Measurements from ENCODE around the gene FAM167B. TPM values are rescaled to one million over a fixed set of nuclear protein-coding genes. Genes with fewer than 3 reads are reported as not detected.
A peak's percentile ranks its signal among the peaks of the same experiment; 100 is the strongest.

Gene FAM167B
- total RNA-seq, 5 donors from 2014 or later (not counting 1 experiment from before 2014, with no cell fraction given), result 0.65 to 1.0 (median 0.95) TPM

DNA sequence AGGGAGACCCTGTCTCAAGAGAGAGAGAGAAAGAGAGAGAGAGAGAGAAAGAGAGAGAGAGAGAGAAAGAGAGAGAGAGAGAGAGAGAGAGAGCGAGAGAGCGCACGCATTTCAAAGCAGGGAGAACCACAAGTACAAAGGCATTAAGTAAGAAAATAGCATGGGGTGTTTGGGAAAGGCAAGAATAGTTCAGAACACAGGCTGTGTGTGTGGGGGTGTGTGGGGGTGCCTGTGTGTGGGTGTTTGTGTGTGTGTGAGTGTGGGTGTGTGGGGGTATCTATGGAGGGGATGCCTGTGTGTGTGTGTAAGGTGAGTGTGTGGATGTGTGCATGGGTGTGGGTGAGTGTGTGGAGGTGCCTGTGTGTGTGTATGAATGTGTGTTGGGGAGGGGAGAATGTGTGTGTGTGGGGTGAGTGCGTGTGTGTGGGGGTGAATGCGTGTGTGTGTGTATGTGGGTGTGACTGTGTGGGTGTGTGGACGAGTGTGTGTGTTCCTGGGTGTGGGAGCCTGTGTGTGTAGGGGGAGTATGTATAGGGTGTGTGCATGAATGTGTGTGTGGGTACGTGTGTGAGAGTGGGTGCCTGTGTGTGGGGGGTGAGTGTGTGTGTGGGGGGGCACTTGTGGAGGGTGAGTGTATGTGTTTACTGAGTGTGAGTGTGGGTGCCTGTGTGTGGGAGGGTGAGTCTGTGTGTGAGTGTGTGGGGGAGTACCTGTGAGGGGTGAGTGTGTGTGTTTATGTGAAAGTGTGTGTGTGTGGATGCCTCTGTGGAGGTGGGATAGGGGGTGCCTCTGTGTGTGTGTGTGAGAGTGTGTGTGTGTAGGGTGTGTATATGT lies 25.8 kb downstream of the FAM167B start:
- Histone ChIP-seq H3K27me3 (replicated peaks in 1 of 2; ENCODE audit: control insufficient read depth in 2 of 2, extremely low read depth in 1 of 2, insufficient read depth in 2 of 2, low read length in 1 of 2) (no peaks in the 10 kb centered on the region), H3K36me3 (ENCODE audit: control insufficient read depth in 2 of 2, extremely low read depth in 1 of 2, insufficient read depth in 1 of 2, low read length in 1 of 2) (peaks cover 11 to 56% of the 10 kb centered on the region in 2 donors), H3K4me1 (ENCODE audit: control insufficient read depth in 1 of 2, extremely low read depth in 1 of 2, insufficient read depth in 2 of 2, low read length in 2 of 2) (peaks cover 31 to 88% of the 10 kb centered on the region in 2 experiments), H3K9me3 (no peaks in the 10 kb centered on the region), H3K4me3 (ENCODE audit: control insufficient read depth in 1 of 2, extremely low read depth in 1 of 2, low read length in 1 of 2) (peak overlapping the region; percentile 30 to 39), H3K27ac (ENCODE audit: low read length) (peak overlapping the region; percentile 75)
- H3K27me3 Mint-ChIP-seq, result no peaks in the 10 kb centered on the region
- peak; percentile 4 to 8 (median 5) for ATAC-seq (replicated peaks in 1 of 4)
- peaks cover 32% of the 10 kb centered on the region for H3K36me3 Mint-ChIP-seq
- DNase-seq, result peak in 8 of 35 experiments; percentile 25 to 55 (median 32)
- peak overlapping the region; percentile 69 to 80 (median 79) for H3K4me3 Mint-ChIP-seq
- POLR2A ChIA-PET, result interaction anchor here in 1 of 2 donors (0.5 to 0.7 kb wide), 2 partner anchors 39 to 117 kb away, joined by 5 read pairs; no protein-coding TSS in a partner anchor
- peaks cover 62 to 70% (median 62%) of the 10 kb centered on the region in 3 donors for H3K4me1 Mint-ChIP-seq
- CTCF ChIA-PET, result no interaction called here
- WGBS (ENCODE audit: insufficient coverage), result 6% methylated on average over 7 of the region's 7 CpGs
- peak overlapping the region; percentile 95 to 98 for H3K27ac Mint-ChIP-seq
- no peaks in the 10 kb centered on the region for H3K9me3 Mint-ChIP-seq

DNA sequence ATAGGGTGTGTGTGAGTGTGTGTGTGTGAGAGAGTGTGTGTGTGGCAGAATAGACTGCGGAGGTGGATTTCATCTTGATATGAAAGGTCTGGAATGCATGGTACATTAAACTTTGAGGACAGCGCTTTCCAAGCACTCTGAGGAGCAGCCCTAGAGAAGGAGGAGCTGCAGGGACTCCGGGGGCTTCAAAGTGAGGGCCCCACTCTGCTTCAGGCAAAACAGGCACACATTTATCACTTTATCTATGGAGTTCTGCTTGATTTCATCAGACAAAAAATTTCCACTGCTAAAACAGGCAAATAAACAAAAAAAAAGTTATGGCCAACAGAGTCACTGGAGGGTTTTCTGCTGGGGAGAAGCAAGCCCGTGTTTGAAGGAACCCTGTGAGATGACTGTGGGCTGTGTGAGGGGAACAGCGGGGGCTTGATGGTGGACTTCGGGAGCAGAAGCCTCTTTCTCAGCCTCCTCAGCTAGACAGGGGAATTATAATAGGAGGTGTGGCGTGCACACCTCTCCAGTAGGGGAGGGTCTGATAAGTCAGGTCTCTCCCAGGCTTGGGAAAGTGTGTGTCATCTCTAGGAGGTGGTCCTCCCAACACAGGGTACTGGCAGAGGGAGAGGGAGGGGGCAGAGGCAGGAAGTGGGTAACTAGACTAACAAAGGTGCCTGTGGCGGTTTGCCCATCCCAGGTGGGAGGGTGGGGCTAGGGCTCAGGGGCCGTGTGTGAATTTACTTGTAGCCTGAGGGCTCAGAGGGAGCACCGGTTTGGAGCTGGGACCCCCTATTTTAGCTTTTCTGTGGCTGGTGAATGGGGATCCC lies 26.6 kb downstream of the FAM167B start:
- Histone ChIP-seq H3K4me3 (ENCODE audit: control insufficient read depth in 1 of 2, extremely low read depth in 1 of 2, low read length in 1 of 2) (peak overlapping the region; percentile 30 to 61), H3K27ac (ENCODE audit: low read length) (peak overlapping the region; percentile 75), H3K36me3 (ENCODE audit: control insufficient read depth in 2 of 2, extremely low read depth in 1 of 2, insufficient read depth in 1 of 2, low read length in 1 of 2) (peaks cover 14 to 61% of the 10 kb centered on the region in 2 donors), H3K27me3 (replicated peaks in 1 of 2; ENCODE audit: control insufficient read depth in 2 of 2, extremely low read depth in 1 of 2, insufficient read depth in 2 of 2, low read length in 1 of 2) (no peaks in the 10 kb centered on the region), H3K4me1 (ENCODE audit: control insufficient read depth in 1 of 2, extremely low read depth in 1 of 2, insufficient read depth in 2 of 2, low read length in 2 of 2) (peaks cover 31 to 82% of the 10 kb centered on the region in 2 experiments), H3K9me3 (no peaks in the 10 kb centered on the region)
- peak; percentile 71 to 90 (median 83) for DNase-seq
- H3K4me3 Mint-ChIP-seq, result peak overlapping the region; percentile 69 to 80 (median 79)
- WGBS (ENCODE audit: insufficient coverage), result 17% methylated on average over 3 of the region's 10 CpGs
- no peaks in the 10 kb centered on the region for H3K27me3 Mint-ChIP-seq
- ATAC-seq (replicated peaks in 1 of 4), result peak; percentile 92 to 95 (median 94)
- POLR2A ChIA-PET, result interaction anchor here in 1 of 2 donors (0.5 to 0.9 kb wide), 2 partner anchors 25 to 116 kb away, joined by 5 to 7 read pairs; no protein-coding TSS in a partner anchor
- CTCF ChIA-PET, result interaction anchor here in 1 of 2 donors (0.6 kb wide), 1 partner anchor 25 kb away, joined by 3 read pairs; no protein-coding TSS in a partner anchor
- peaks cover 40% of the 10 kb centered on the region for H3K36me3 Mint-ChIP-seq
- no peaks in the 10 kb centered on the region for H3K9me3 Mint-ChIP-seq
- H3K4me1 Mint-ChIP-seq, result peaks cover 62 to 70% (median 65%) of the 10 kb centered on the region in 3 donors
- peak overlapping the region; percentile 95 to 98 for H3K27ac Mint-ChIP-seq

DNA sequence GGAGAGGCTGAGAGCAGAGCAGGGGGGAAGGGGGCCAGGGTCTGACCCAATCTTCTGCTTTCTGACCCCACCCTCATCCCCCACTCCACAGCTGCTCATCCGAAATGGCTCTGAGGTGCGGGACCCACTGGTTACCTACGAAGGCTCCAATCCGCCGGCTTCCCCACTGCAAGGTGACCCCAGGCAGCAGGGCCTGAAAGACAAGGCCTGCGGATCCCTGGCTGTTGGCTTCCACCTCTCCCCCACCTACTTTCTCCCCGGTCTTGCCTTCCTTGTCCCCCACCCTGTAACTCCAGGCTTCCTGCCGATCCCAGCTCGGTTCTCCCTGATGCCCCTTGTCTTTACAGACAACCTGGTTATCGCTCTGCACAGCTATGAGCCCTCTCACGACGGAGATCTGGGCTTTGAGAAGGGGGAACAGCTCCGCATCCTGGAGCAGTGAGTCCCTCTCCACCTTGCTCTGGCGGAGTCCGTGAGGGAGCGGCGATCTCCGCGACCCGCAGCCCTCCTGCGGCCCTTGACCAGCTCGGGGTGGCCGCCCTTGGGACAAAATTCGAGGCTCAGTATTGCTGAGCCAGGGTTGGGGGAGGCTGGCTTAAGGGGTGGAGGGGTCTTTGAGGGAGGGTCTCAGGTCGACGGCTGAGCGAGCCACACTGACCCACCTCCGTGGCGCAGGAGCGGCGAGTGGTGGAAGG lies 27.8 kb downstream of the FAM167B start:
- Histone ChIP-seq H3K36me3 (ENCODE audit: control insufficient read depth in 2 of 2, extremely low read depth in 1 of 2, insufficient read depth in 1 of 2, low read length in 1 of 2) (peaks cover 20 to 68% of the 10 kb centered on the region in 2 donors), H3K9me3 (no peaks in the 10 kb centered on the region)
- no peak for DNase-seq

DNA sequence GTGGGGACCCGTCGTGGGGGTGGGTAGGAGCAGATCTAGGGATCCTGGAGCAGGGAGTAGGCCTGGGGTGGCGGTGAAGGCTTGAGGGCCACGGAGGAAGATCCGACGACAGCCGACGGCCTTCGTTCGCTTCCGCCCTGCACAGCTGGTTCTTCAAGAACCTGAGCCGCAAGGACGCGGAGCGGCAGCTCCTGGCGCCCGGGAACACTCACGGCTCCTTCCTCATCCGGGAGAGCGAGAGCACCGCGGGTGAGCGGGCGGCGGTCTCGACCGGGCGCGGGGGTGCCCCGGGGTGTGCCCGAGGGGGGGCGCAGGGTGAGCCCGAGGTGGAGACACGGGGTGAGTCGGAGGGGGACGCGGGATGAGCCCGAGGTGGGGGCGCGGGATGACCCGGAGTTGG lies 28.4 kb downstream of the FAM167B start:
- H3K36me3 ChIP-seq (ENCODE audit: control insufficient read depth in 2 of 2, extremely low read depth in 1 of 2, insufficient read depth in 1 of 2, low read length in 1 of 2), result peaks cover 24 to 74% of the 10 kb centered on the region in 2 donors
- H3K27ac ChIP-seq (ENCODE audit: low read length), result peak overlapping the region; percentile 52
- peaks cover 28 to 66% of the 10 kb centered on the region in 2 experiments for H3K4me1 ChIP-seq (ENCODE audit: control insufficient read depth in 1 of 2, extremely low read depth in 1 of 2, insufficient read depth in 2 of 2, low read length in 2 of 2)
- no peaks in the 10 kb centered on the region for H3K27me3 Mint-ChIP-seq
- H3K4me3 ChIP-seq (ENCODE audit: control insufficient read depth in 1 of 2, extremely low read depth in 1 of 2, low read length in 1 of 2), result peak overlapping the region in 1 of 2 donors; percentile 32
- 65% methylated on average over 40 of the region's 41 CpGs for WGBS (ENCODE audit: insufficient coverage)
- H3K4me1 Mint-ChIP-seq, result peaks cover 59 to 67% (median 60%) of the 10 kb centered on the region in 3 donors
- POLR2A ChIA-PET, result no interaction called here
- H3K9me3 ChIP-seq, result no peaks in the 10 kb centered on the region
- ATAC-seq (replicated peaks in 1 of 4) (no peak), DNase-seq (no peak)
- H3K27ac Mint-ChIP-seq, result peak overlapping the region; percentile 95 to 98
- no peaks in the 10 kb centered on the region for H3K27me3 ChIP-seq (replicated peaks in 1 of 2; ENCODE audit: control insufficient read depth in 2 of 2, extremely low read depth in 1 of 2, insufficient read depth in 2 of 2, low read length in 1 of 2)
- H3K4me3 Mint-ChIP-seq, result peak overlapping the region in 2 of 3 donors; percentile 79 to 80
- H3K9me3 Mint-ChIP-seq, result no peaks in the 10 kb centered on the region
- CTCF ChIA-PET, result no interaction called here
- peaks cover 52% of the 10 kb centered on the region for H3K36me3 Mint-ChIP-seq

More for the DNA sequence above, 27.8 kb downstream of the FAM167B start:
- H3K27me3 ChIP-seq (replicated peaks in 1 of 2; ENCODE audit: control insufficient read depth in 2 of 2, extremely low read depth in 1 of 2, insufficient read depth in 2 of 2, low read length in 1 of 2), result no peaks in the 10 kb centered on the region
- H3K9me3 Mint-ChIP-seq, result no peaks in the 10 kb centered on the region
- peaks cover 29 to 70% of the 10 kb centered on the region in 2 experiments for H3K4me1 ChIP-seq (ENCODE audit: control insufficient read depth in 1 of 2, extremely low read depth in 1 of 2, insufficient read depth in 2 of 2, low read length in 2 of 2)
- H3K36me3 Mint-ChIP-seq, result peaks cover 51% of the 10 kb centered on the region
- peak overlapping the region; percentile 69 to 80 (median 79) for H3K4me3 Mint-ChIP-seq
- peaks cover 63 to 68% (median 63%) of the 10 kb centered on the region in 3 donors for H3K4me1 Mint-ChIP-seq
- 88% methylated on average over 21 of the region's 31 CpGs for WGBS (ENCODE audit: insufficient coverage)
- no peak for ATAC-seq (replicated peaks in 1 of 4)
- CTCF ChIA-PET, result interaction anchor here (0.5 to 0.6 kb wide), 2 partner anchors 26 to 131 kb away, joined by 3 to 4 read pairs; no protein-coding TSS in a partner anchor
- H3K27me3 Mint-ChIP-seq, result no peaks in the 10 kb centered on the region
- POLR2A ChIA-PET, result interaction anchor here in 1 of 2 donors (0.6 kb wide), 1 partner anchor 49 kb away, joined by 4 read pairs; no protein-coding TSS in a partner anchor
- peak overlapping the region; percentile 75 for H3K27ac ChIP-seq (ENCODE audit: low read length)
- H3K27ac Mint-ChIP-seq, result peak overlapping the region; percentile 95 to 98
- peak overlapping the region; percentile 30 to 61 for H3K4me3 ChIP-seq (ENCODE audit: control insufficient read depth in 1 of 2, extremely low read depth in 1 of 2, low read length in 1 of 2)

DNA sequence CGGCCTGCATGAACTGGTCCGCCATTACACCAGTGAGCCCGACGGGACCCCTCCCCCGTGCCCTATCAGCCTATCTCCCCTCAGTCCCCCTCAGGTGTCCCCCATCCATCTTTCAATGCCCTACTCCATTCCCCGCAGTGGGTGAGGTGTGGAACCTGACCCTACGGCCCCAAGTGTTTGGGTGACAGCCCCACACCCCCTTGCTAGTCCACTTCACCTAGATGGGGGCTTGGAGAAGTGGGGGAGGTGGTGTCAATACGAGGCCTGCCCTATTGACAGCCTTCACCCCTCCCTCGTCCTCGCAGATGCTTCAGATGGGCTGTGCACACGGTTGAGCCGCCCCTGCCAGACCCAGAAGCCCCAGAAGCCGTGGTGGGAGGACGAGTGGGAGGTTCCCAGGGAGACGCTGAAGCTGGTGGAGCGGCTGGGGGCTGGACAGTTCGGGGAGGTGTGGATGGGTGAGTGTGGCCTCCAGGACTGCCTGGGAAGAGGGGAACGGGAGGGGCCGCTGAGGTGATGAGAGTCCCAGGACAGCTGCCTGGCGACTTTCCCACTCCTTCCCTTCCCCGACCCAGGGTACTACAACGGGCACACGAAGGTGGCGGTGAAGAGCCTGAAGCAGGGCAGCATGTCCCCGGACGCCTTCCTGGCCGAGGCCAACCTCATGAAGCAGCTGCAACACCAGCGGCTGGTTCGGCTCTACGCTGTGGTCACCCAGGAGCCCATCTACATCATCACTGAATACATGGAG lies 29.2 kb downstream of the FAM167B start:
- Mint-ChIP-seq H3K36me3 (peaks cover 52% of the 10 kb centered on the region), H3K9me3 (no peaks in the 10 kb centered on the region), H3K4me3 (peak overlapping the region in 1 of 3 donors; percentile 29), H3K27ac (peak overlapping the region; percentile 75 to 95), H3K27me3 (no peaks in the 10 kb centered on the region), H3K4me1 (peaks cover 56 to 63% (median 56%) of the 10 kb centered on the region in 3 donors)
- Histone ChIP-seq H3K4me1 (ENCODE audit: control insufficient read depth in 1 of 2, extremely low read depth in 1 of 2, insufficient read depth in 2 of 2, low read length in 2 of 2) (peaks cover 27 to 59% of the 10 kb centered on the region in 2 experiments), H3K9me3 (no peaks in the 10 kb centered on the region), H3K27me3 (replicated peaks in 1 of 2; ENCODE audit: control insufficient read depth in 2 of 2, extremely low read depth in 1 of 2, insufficient read depth in 2 of 2, low read length in 1 of 2) (no peaks in the 10 kb centered on the region), H3K27ac (ENCODE audit: low read length) (peak overlapping the region; percentile 35), H3K36me3 (ENCODE audit: control insufficient read depth in 2 of 2, extremely low read depth in 1 of 2, insufficient read depth in 1 of 2, low read length in 1 of 2) (peaks cover 24 to 78% of the 10 kb centered on the region in 2 donors), H3K4me3 (ENCODE audit: control insufficient read depth in 1 of 2, extremely low read depth in 1 of 2, low read length in 1 of 2) (no peak overlapping the region)
- 89% methylated on average over 16 of the region's 30 CpGs for WGBS (ENCODE audit: insufficient coverage)
- ATAC-seq (replicated peaks in 1 of 4) (no peak), DNase-seq (no peak)
- ChIA-PET POLR2A (interaction anchor here in 1 of 2 donors (0.6 kb wide), 3 partner anchors 15 to 110 kb away, joined by 4 to 11 read pairs (median 5); no protein-coding TSS in a partner anchor), CTCF (interaction anchor here in 1 of 2 donors (1.2 kb wide), 1 partner anchor 37 kb away, joined by 4 read pairs; no protein-coding TSS in a partner anchor)

Measured in T-cell (primary cell).